NCI-H1436 (cell line): ENCODE results near the gene SUGCT.

Experiments used
- DNase-seq: peaks from one replicate; lab custom pipeline; 2025; lab: John Stamatoyannopoulos, UW

Gene SUGCT

DNA sequence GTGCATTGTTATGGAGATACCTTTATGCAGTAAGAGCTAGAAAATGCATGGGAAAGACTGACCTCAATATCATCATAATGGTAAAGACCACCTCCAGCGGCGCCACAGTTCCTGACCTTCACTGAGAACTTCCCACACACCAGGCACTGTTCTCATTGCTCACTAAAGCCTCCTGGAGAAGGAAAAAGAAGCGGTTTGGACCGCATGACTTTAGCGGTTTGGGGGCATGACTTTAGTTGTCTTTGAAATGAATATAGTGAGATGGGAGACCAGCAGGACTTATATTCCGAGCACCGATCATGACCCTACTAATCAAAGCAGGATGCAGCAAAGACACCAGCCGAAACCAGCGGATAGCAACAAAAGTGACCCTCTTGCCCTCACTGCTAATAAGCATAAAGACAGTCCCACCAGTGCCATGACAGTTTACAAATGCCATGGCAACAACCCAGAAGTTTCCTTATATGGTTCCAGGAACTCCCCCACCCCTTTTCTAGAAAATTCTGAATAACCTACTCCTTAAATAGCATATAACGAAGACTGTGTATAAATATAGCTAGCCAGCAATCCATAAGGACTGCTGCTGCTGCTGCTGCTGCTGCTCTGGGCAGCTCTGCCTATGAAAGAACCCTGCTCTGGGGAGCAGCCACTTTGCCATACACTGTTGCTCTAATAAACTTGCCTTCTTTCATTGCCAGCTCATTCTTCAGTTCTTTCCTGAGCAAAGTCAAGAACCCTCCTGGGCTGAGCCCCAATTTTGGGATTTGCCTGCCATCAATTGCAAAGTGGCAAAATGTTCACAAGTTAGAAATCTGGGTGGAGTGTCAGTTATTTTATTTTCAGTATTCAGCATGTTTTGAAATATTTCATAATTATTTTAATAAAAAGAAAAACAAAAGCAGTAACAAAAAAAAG lies 694.1 kb downstream of the SUGCT start:
- no peak for DNase-seq

DNA sequence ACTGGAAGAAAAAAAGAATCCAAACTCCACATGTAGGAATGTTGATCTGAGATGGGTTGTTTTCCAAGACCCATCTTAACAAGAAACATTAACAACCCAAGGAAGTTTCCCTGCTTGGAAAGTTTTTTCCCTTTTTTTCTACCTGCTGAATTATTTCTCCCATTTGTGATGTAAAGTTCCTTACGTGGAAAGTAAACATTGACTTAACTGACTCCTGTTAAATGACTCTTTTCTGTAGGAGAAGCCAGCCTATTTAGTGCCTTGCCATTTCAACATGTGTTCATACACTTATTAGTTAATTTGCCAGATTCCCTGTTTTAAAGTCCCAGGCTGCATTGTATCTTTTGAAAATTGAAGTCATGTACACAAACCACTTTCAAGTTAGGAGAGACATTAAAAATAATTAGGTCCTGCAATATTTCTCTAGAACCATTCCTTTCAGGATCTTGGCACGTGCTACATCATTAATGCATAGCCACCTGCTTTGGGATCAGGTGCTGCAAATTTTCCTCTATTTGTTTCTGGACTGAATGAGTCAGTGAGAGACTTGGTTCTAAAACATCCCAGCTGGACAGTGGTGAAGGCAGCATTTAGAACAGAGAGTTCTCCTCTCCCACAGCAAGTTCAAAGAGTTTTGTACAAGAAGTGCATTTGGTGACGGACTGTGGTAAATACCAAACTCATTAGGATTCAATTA lies 698.5 kb downstream of the SUGCT start:
- no peak for DNase-seq

DNA sequence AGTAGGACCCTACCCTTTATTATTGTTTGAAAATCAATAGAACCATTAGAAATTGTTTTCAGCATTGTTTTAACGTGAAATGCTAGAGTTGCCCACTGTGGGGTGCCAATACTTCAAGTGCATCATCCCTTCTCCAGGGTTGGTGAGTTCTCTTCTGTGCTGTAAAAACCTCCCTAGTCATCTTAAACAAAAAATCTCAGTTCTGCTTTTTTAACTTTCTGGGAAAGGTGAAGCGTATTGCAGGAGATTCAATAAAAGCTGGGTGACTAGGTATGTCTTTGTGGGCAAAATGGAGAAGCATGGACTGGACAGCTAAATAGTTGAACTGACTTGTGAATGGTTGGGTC lies 699.1 kb downstream of the SUGCT start:
- DNase-seq, result no peak

DNA sequence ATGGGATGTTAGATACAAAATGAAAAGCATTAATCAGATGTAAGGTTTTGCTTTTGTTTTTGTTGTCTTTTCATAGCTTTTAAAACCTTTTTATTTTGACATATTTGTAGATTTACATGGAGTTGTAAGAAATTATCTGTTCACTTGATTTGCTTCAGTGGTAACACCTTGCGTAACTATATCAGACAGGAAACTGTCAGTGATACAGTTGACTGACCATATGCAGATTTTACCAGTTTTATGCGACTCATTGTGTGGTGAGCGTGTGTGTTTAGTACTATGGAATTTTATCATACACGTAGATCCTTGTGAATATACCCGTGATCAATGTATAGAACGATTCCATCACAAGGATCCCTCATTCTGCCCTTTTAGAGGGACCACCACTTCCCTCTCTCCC lies 701.4 kb downstream of the SUGCT start:
- no peak for DNase-seq

DNA sequence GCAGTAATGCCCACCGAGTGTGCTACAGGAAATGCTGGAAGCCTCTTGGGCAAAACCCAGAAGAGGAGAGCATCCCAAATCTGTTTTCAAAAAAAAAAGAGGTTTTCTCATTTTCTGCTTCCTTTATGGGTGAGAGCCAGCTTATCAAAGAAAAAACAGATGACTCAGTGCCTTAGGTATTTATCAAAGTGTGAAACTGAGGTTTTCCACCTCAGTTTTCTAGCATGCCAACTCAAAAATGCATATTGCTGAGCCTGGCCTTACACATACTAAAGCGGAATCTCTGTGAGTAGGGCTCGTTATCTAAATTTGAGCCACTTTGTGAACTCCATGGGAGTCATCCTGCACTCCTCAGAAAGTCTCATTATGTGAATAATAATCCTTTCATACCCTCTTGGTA lies 705.1 kb downstream of the SUGCT start:
- no peak for DNase-seq

DNA sequence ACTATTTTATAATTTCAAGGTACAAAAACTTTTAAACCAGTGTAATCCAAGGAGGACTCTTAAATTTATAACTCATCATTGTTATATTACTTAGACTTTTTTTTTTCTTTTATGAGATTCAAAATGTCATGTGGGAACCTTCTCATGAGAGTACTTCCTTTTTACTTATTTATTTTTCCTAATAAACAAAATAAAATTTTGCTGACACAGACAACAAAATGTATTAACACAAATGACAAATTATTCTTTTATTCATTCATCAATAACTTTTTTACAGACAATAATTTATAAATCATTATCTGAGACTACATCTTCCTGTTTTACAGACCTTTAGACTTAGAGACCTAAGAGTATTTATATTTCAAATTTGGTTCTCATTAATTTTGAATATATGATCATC lies 706.2 kb downstream of the SUGCT start:
- no peak for DNase-seq

DNA sequence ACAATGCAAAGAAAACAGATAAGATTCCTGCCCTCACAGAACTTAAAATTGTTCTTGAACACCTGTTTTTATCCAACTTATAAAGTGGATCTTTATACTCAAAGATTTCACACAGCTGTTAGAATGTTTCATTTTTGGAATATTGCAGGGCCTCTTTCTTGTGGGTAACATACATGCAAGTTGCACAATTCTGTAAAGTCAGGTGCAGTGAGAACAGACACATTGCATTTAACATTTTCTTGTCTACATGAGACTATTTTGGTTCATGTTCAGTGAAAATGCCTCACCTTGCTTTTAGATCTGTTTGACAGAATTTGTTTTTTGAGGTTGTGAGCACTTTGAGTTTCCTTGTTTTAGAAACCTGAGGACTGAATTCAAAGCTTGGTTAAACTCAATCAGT lies 707.8 kb downstream of the SUGCT start:
- DNase-seq, result no peak

DNA sequence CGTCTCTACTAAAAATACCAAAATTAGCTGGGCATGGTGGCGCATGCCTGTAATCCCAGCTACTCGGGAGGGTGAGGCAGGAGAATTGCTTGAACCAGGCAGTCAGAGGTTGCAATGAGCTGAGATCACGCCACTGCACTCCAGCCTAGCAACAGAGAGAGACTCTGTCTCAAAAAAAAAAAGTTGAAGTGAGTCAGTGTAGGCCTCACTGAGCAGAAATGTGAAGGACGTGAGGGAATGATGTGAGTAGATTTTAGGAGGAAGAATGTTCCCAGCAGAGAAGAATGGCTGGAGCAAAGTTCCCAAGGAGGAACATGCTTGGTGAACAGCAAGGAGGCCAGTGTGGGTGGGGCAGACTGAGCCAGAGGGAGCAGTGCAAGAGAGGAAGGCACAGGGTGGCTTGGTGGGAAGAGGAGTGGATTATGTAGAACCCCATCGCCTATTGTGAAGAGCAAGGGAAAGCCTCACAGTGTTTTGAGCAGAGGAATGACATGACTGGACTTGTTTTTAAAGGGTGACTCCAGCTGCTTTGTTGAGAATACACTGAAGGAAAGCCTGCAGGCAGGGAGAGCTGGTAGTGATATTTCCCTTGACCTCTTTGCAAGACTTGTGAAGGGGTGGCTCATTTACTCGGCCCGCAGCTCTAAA lies 708.7 kb downstream of the SUGCT start:
- no peak for DNase-seq

DNA sequence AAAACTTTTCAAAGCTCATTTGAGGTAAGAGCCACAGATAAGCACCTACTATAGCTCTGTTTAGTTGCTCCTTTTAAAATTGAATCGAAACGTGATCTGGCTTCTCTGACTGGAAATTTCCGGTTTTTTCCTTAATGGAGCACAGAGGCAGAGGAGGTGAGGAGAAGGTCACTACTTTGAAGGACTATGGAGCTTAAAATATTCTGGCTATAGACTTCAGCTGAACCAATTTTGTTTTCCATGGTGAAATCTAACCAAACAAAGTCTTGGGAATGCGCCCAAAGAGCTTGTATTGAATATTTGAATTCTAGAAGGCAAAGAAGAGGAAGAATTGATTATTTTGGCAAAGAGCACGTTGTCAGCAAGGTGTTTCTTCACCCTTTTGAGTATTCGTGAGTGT lies 711.1 kb downstream of the SUGCT start:
- DNase-seq, result no peak

DNA sequence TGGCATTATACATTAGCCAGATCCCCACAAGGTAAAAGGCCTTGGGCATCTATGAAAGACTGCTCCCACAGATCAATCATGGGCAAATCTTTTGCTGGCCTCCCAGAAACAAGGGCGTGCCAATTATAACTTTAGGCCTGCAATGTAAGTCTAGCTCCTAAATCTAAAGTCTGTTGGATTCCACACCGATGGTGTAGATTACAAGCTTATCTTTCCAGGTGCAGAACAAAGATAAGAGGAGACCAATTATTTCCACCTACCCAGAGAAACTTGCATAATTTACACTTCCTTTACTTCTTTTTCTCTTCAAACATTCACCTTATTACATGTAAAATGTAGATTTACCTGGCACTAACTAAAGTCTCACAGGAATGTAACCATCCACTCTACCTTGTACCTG lies 713.1 kb downstream of the SUGCT start:
- no peak for DNase-seq

DNA sequence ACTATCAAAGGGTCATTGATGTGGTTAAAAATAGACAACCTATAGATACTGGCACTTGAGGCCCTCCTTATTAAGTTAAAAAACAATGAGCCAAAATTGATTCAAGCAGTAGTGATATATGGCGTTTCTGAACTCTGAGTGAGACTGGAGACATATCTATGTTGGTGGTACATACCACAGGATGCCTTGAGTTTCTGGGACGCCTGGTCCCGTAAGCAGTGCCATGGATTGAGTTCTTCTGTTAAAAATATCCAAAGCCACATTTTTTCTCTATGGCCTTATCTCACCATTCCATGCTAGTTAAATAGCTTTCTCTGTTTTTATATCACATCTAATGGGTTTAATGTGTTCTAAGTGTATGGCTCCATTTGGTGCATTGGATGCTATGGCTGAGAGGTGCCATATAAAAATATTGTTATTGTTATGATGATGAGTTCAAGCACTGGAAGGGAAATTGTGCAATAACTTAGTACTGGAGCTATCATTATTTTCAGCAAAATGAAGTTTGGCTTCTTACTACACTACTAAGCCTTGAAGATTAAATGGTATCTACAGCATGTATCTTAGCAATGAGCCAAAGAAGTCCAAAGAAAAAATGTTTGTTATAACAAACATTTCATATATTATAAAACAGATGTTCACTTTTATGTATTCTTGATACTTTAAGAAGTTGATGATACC lies 713.9 kb downstream of the SUGCT start:
- no peak for DNase-seq

DNA sequence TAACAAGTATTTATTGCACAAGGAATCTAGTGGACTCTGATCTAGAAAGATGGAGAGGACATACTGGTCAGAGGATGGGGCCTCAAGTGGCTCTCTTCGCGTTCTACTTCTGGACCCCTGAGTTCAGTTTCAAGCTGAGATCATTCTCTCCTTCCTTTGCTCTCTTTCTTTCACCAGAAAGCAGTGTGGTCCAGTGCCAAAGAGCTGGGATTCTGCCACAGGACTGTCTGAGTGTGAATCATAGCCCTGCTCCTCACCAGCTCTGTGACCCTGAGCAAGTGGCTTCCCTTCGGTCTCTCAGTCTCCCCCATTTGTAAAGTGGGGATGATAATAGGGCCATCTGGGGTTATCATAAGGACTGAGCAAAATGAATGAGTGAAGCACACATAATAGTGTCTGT lies 715.2 kb downstream of the SUGCT start:
- DNase-seq, result no peak

DNA sequence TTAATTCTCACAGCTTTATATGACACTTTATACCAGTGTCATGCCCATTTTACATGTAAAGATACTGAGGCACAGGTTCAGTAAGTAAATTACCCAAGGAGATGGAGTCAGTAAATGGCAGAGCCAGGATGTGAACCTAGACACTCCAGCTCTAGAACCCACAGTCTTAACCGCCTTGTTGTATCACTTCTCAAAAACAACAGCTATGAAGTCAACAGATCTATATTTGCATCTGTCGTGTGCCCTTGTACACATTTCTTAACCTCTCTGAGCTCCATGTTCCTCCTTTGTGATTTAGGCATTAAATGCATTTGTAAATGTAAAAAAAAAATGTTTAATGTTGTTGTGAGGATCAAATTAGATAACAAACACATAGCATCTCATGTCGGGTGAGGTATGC lies 716.2 kb downstream of the SUGCT start:
- no peak for DNase-seq

DNA sequence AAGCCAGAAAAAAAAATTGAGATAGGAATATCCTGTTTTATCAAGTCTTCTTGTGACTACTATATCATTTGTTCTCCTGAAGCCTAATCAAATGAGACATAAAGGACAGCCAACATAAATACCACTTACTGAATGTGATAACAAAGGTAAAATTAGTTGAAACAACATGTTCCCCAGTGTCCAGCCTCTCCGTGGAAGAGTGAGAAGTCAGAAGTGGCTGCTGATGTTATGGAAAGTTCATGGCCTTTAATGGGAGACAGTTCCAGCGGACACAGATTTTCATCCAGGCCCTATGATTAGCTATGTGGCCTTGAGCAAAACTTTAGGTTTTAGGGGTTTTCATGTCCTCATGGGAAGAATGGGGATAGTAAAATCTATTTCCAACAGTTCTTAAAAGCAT lies 724.3 kb downstream of the SUGCT start:
- DNase-seq, result no peak

DNA sequence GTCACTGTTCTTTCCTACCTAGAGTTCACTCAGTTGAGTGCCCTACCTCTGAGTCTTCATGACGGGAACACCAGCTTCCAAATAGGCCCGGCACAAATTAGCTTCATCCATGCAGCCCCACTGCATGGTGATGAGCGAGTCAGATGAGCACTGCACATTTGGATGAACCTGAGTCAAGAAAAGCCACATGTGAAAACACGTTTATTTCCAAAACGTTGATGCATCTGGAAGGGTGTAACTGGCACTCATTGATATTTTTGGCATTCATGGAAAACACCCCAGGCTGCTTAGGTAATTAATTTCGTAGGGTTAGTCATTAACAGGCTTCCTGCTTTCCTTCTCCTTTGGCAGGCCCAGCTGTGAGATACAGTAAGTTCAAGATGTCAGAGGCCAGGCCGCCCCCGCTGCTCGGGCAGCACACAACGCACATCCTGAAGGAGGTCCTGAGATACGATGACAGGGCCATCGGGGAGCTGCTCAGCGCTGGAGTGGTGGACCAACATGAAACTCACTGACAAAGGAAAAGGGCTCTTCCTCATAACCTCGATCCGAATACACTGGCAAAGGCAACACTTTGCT lies 725.2 kb downstream of the SUGCT start:
- no peak for DNase-seq

DNA sequence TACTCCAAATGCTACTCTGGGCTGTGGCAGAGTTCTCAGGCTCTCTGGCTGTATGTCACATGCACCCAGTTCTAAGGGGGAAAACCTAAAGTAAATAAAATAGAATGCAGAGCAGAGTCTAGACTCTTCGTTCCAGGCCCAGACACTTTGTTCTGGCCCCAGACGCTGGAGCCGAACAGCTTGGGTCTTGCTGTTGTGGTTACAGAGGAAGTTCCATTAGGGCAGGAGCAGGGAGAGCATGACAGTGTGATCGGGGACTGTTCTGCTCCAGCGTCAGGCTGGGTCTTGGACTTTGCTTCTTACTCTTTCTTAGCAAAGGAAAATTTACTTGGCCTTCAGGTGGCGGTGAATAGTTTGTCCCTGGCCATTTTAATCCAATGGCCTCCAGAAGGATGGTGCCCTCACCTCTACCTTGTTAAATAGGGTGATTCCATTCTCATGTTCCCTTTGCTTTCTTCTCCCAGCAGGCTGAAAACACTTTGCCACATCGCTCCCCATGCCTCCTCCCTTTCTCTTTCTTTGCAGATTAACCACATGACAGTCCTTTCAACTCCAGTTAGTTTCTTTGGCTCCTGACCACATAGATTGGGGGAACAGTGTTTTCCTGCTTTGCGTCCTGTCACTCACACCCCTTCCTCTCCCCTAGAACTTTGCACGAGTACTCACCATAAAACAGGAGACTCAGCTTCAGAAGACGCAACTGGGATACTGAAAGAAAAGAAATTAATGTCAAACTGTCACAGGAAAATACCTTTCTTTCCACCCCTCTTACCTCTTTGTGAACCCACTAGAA lies 730.8 kb downstream of the SUGCT start:
- DNase-seq, result no peak

DNA sequence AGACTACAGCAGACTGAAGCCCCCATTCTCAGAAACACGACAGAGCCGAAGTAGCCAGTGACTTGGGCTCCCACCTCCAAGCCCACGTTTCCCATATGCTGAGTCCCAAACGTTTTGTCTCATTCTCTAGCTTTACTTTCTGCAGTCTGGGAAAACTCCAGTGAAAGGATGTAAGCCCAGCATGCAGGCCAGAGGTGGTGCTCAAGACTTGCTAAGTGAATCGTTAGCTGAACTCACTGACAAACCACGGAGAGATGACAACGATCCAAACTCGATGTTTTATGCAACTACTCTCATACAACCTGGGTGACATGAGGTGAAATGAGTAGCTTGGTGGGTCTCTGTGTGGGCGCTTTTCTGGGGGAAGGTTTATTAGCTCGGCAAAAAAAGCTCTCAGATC lies 731.8 kb downstream of the SUGCT start:
- DNase-seq, result no peak

DNA sequence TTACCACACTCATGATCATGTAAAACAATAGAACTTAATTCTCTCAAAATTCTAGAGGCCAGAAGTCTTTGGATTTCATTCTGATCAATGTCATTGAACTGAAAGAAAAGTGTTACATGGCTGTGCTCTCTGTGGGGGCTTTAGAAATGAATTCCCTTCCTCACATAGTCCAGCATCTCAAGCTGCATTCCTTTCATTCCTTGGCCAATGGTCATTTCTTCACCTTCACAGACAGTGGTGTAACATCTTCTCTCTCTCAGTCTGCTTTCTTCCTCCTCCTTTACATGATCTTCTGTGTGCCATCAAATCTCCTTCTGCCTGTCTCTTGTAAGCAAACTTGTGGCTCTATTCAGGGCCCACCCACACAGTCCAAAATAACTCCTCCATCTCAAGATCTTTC lies 735.3 kb downstream of the SUGCT start:
- DNase-seq, result no peak

DNA sequence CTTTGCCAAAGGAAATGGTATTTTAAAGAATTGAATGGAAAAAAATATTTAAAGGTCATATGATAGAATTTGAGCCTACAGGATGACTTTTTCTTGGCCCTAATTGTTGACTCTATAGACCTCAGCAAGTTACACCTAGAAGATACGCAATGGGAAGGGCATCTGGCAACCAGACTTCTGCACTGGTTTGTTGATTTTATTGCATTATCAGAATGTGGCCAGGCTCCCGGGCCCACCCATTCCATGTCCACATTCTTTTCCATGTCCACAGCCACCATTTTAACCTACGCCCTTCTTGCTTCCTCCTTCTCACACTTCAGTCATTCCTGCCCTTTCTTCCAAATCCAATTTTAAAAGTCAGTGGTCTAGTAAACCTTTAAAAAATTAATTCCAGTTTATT lies 738.4 kb downstream of the SUGCT start:
- no peak for DNase-seq

DNA sequence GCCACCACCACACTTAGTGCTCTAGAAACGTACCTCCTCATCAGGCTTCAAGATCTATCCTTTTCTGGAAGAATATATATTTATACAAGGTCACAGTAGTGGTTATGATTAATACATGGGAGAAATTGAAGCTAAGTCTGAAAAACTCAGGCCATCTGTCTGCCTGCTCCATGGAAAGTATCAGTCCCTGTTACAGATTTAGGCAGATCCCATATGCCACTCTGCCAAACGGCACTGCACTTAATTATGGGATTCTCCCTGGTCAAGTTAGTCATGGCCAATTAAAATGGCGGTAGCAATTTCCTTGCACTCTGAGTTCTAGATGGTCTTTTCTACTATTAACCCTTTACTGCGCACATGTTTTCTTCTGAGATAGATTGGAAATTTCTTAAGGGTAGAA lies 740.0 kb downstream of the SUGCT start:
- no peak for DNase-seq

DNA sequence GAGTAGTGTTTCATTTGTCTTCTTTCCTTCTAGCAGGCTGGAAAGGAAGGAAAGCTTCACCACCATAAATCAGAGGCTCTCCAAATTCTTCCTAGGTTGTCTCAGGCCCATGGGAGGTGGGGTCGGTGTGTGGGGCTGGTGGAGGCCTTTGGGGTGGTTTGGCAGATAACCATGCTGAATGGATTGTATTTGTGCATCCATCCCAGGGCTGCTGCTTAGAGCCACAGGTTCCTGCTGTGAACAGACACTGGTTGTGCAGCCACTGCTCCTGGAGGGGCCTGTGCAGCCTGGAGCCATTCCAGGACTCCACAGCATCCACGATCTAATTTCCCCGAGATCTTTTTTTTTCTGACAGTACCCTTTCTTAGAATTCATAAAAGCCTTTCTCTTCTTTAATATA lies 741.8 kb downstream of the SUGCT start:
- DNase-seq, result no peak
